ENCODE measurements around the gene HDAC4. TPM values are rescaled to one million over a fixed set of nuclear protein-coding genes. Genes with fewer than 3 reads are reported as not detected.

Gene HDAC4
- total and polyA plus RNA-seq, 2 experiments from 2014 or later, result 9.3 to 10.8 TPM

- no peak overlapping the region for H3K4me3 ChIP-seq
- no peak overlapping the region for H3K27ac ChIP-seq
- no peak overlapping the region for H2AFZ ChIP-seq
- H3K4me1 ChIP-seq (ENCODE audit: insufficient read depth), result no peaks in the 10 kb centered on the region
- peaks cover 4% of the 10 kb centered on the region for H3K27me3 ChIP-seq
- no peaks in the 10 kb centered on the region for H4K20me1 ChIP-seq (ENCODE audit: insufficient read depth, poor library complexity, severe bottlenecking)
- H3K9me2 ChIP-seq (replicated peaks; ENCODE audit: insufficient read depth), result no peaks in the 10 kb centered on the region
- no peak overlapping the region for H3K4me2 ChIP-seq
- H3K9me3 ChIP-seq (ENCODE audit: low read depth), result no peaks in the 10 kb centered on the region
- no peaks in the 10 kb centered on the region for H3K79me2 ChIP-seq
- 74% methylated on average over 6 of the region's 6 CpGs for WGBS (ENCODE audit: low lambda C conversion rate, missing lambda C conversion rate)
- TF ChIP-seq CTCF (IDR thresholded peaks at IDR 0.05; ENCODE audit: poor library complexity), result no peak
- no peak for TF ChIP-seq EZH2 (IDR thresholded peaks at IDR 0.05; ENCODE audit: borderline replicate concordance)
- no peak for TF ChIP-seq EZH2phosphoT487 (IDR thresholded peaks at IDR 0.05; ENCODE audit: low read depth, severe bottlenecking, unreplicated experiment)
- H3K36me3 ChIP-seq (replicated peaks; ENCODE audit: insufficient read depth, low read depth), result no peaks in the 10 kb centered on the region
- DNase-seq (ENCODE audit: low spot score), result no peak
Measured at GRCh38 chr2:239013678-239013976, 387.2 kb downstream of the HDAC4 start.

- DNase-seq (ENCODE audit: low spot score), result no peak
- no peak overlapping the region for H3K4me3 ChIP-seq
- 89% methylated on average over 13 of the region's 13 CpGs for WGBS (ENCODE audit: low lambda C conversion rate, missing lambda C conversion rate)
- no peak overlapping the region for H3K27ac ChIP-seq
- TF ChIP-seq EZH2 (IDR thresholded peaks at IDR 0.05; ENCODE audit: borderline replicate concordance), result no peak
- TF ChIP-seq EZH2phosphoT487 (IDR thresholded peaks at IDR 0.05; ENCODE audit: low read depth, severe bottlenecking, unreplicated experiment), result no peak
- no peak for TF ChIP-seq CTCF (IDR thresholded peaks at IDR 0.05; ENCODE audit: poor library complexity)
- no peaks in the 10 kb centered on the region for H3K36me3 ChIP-seq (replicated peaks; ENCODE audit: insufficient read depth, low read depth)
- no peaks in the 10 kb centered on the region for H3K9me2 ChIP-seq (replicated peaks; ENCODE audit: insufficient read depth)
- H3K9me3 ChIP-seq (ENCODE audit: low read depth), result no peaks in the 10 kb centered on the region
- H3K79me2 ChIP-seq, result no peaks in the 10 kb centered on the region
- no peaks in the 10 kb centered on the region for H3K4me1 ChIP-seq (ENCODE audit: insufficient read depth)
- H3K4me2 ChIP-seq, result no peak overlapping the region
- H4K20me1 ChIP-seq (ENCODE audit: insufficient read depth, poor library complexity, severe bottlenecking), result no peaks in the 10 kb centered on the region
- no peak overlapping the region for H2AFZ ChIP-seq
- peaks cover 4% of the 10 kb centered on the region for H3K27me3 ChIP-seq
Measured at GRCh38 chr2:239012936-239013677, 387.7 kb downstream of the HDAC4 start.

GRCh38 chr2:239012228-239012627 is 388.6 kb downstream of the HDAC4 start:
- TF ChIP-seq EZH2 (IDR thresholded peaks at IDR 0.05; ENCODE audit: borderline replicate concordance), result no peak
- no peak for TF ChIP-seq CTCF (IDR thresholded peaks at IDR 0.05; ENCODE audit: poor library complexity)
- no peak for TF ChIP-seq EZH2phosphoT487 (IDR thresholded peaks at IDR 0.05; ENCODE audit: low read depth, severe bottlenecking, unreplicated experiment)
- DNase-seq (ENCODE audit: low spot score), result no peak
- Histone ChIP-seq H3K9me2 (replicated peaks; ENCODE audit: insufficient read depth) (no peaks in the 10 kb centered on the region), H4K20me1 (ENCODE audit: insufficient read depth, poor library complexity, severe bottlenecking) (no peaks in the 10 kb centered on the region), H3K79me2 (no peaks in the 10 kb centered on the region), H3K4me3 (no peak overlapping the region), H3K9me3 (ENCODE audit: low read depth) (no peaks in the 10 kb centered on the region), H3K4me1 (ENCODE audit: insufficient read depth) (no peaks in the 10 kb centered on the region), H2AFZ (no peak overlapping the region), H3K27ac (no peak overlapping the region), H3K27me3 (peaks cover 4% of the 10 kb centered on the region), H3K36me3 (replicated peaks; ENCODE audit: insufficient read depth, low read depth) (no peaks in the 10 kb centered on the region), H3K4me2 (no peak overlapping the region)
- 88% methylated on average over 9 of the region's 9 CpGs for WGBS (ENCODE audit: low lambda C conversion rate, missing lambda C conversion rate)
